AG08396 (cell line): ENCODE results near the gene SUMO3.

ENCODE experiments used
- DNase-seq: peaks from one replicate; pipeline ENCODE4 v3.0.0; 2012; ENCODE audit warnings: low spot score, mixed read lengths

SUMO3 gene

DNA sequence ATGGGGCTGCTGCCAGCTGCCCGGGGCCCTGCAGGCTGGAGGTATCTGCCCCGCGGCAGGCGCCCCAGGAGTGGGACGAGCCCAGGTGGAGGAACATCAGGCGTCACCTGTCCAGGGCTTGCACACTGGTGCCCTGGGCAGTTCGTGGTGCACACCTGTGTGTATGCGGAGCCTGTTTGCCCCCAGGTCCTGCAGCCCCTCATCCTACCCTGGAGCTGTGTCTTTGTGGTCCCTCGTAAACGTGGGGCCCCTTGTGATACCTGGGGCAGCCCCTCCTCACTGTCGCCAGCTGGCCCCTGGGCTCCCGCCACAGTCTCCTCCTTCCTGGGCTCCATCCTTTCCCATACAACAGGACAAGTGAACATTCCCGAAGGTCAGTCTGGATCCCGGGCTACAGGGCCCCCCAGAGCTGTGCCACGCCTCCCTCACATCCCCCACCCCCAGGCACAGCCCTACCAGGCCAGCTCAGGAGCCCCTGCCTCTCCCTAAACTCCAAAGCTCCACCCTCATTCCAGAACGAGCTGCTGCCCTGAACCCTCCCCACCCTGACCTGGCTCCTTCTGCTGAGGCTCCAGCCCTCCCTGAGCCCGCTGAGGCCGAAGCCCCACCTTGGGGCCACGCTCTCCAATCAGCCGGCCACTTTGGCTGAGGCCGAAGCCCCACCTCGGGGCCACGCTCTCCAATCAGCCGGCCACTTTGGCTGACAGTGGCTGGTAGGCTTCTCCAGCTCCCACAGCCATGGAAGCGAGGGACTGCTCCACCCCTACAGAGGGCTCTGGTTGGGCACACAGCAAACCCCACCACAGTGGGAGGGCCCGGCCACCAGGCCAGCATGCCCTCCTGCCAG, 58.9 kb downstream of the SUMO3 start:
- no peak for DNase-seq

DNA sequence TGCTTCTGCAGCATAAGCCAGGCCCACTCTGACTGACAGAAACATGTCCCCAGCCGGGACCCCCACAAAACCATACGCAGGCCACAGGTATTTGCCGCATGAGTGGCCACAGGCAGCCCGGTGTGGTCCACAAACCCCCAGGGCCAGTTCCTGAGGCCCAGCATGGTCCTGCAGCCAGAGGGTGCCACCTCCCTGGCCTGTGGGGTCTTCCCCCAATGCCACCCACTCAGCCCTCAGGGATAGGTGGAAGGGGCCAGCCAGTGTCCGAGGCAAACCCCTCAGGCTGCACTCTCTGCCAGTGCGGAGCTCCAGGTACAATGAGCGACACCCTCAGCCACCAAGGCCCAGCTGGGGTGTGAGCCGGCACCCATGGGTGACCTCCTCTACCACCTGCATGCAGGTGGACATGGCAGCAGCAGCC, 59.7 kb downstream of the SUMO3 start:
- no peak for DNase-seq

DNA sequence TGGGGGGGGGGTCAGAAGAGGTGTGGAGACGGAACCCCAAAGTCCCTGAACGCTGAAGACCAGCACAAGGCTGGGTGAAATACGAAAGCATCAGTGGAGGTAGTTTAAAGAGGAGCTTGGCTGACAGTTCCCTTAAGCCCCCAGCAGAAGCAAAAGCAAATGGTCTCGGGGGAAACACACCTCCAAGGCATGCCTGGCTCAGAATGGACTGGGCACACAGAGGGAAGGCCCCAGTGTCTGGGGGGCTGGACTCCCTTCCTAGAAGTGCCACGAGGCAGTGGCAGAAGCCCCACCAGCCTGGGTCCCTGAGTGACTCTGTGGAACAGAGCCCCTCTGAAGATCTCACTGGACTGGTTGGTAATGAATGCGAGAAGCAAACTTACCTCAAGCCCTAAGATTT, 60.1 kb downstream of the SUMO3 start:
- DNase-seq = no peak

GRCh38 chr21:44756423-44757185, 61.3 kb downstream of the SUMO3 start:
- DNase-seq = no peak
